Activated CD4-positive, alpha-beta T cell treated with anti-CD3 and anti-CD28 coated beads, Interleukin-2, amount 10 ng/mL, durations not matched to agents 7 days and 5 days (primary cell): ENCODE data around the gene FBL. TPM values are rescaled to one million over a fixed set of nuclear protein-coding genes. Genes with fewer than 3 reads are reported as not detected.
A peak's percentile ranks its signal among the peaks of the same experiment; 100 is the strongest.
"Not testable (repeated sequence)": the region's sequence is repeated elsewhere in the genome, so short reads cannot be mapped to it uniquely, and the experiment has no call there.

Source experiments
- CTCF ChIA-PET: fragments of 350-600 bp; sonication (Branson Sonifier 250); formaldehyde crosslinking; loops from one replicate; lab custom pipeline; 2021; ENCODE audit warnings: antibody characterized with exemption; lab: Charles Lee
- POLR2A ChIA-PET: fragments of 350-600 bp; sonication (Branson Sonifier 250); formaldehyde crosslinking; loops from one replicate; lab custom pipeline; 2021; ENCODE audit warnings: antibody characterized with exemption; lab: Charles Lee
- DNase-seq: peaks from one replicate; pipeline ENCODE4 v3.0.0-alpha.2; 2020
- H3K27ac Mint-ChIP-seq: one replicate; pipeline ENCODE4 v1.8.0; 2021; ENCODE audit warnings: mild to moderate bottlenecking, moderate library complexity, mixed read lengths
- H3K27me3 Mint-ChIP-seq: one replicate; pipeline ENCODE4 v1.8.0; 2021; ENCODE audit warnings: mixed read lengths
- H3K36me3 Mint-ChIP-seq: one replicate; pipeline ENCODE4 v1.8.0; 2021; ENCODE audit warnings: low read depth, mixed read lengths
- H3K4me1 Mint-ChIP-seq: one replicate; pipeline ENCODE4 v1.8.0; 2021; ENCODE audit warnings: mixed read lengths
- H3K4me3 Mint-ChIP-seq: one replicate; pipeline ENCODE4 v1.8.0; 2021; ENCODE audit warnings: mild to moderate bottlenecking, moderate library complexity, mixed read lengths
- H3K9me3 Mint-ChIP-seq: one replicate; pipeline ENCODE4 v1.8.0; 2021; ENCODE audit warnings: mixed read lengths
- total RNA-seq, 2 experiments: library from RNA; stranded (reverse); gene quantifications; one replicate each; pipeline ENCODE4 v1.2.3, GENCODE V29; 2021

FBL gene
- total RNA-seq, 2 experiments from 2014 or later = 330 to 377 TPM

- POLR2A ChIA-PET, H3K27ac Mint-ChIP-seq, H3K4me1 Mint-ChIP-seq, CTCF ChIA-PET, DNase-seq, H3K27me3 Mint-ChIP-seq, H3K9me3 Mint-ChIP-seq, H3K36me3 Mint-ChIP-seq, H3K4me3 Mint-ChIP-seq: not testable (repeated sequence)
These were observed 38.5 kb upstream of the FBL start for GRCh38 chr19:39884721-39885120.

- H3K27ac Mint-ChIP-seq, H3K9me3 Mint-ChIP-seq, POLR2A ChIA-PET, DNase-seq, H3K36me3 Mint-ChIP-seq, H3K27me3 Mint-ChIP-seq, H3K4me1 Mint-ChIP-seq, H3K4me3 Mint-ChIP-seq, CTCF ChIA-PET: not testable (repeated sequence)
These were observed 36.5 kb upstream of the FBL start for GRCh38 chr19:39882645-39883044.

DNA sequence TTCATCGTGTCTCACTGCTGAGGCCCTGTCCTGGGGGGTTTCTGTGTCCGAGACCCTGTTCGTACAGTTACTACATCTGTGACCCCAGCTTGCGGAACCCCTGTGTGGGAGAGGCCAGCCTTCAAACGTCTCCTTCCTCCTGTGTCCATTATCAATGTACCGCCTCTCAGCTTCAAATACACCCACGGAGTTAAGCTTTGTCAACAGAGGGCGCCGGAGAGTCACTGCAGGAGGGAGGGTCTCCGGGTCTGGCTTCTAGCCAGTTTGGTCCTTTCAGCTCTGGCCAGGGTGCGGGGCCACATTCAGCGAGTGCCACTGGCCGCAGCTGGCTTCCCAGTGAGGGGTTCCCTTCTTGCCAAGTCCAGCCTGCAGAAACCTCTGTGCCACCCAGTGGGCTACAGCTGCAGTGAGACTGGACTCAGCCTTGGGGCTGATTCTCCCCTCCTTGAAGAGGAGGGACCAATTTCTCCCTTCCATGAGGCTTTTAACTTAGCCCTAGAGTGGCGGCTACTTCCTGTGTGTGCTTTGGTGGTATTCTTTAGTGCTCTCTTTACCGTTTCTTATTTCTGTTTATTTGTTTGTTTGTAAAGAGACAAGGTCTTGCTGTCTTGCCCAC is 35.4 kb upstream of the FBL start:
- peak overlapping the region; percentile 14 for H3K27ac Mint-ChIP-seq
- H3K36me3 Mint-ChIP-seq, H3K4me1 Mint-ChIP-seq, CTCF ChIA-PET, H3K9me3 Mint-ChIP-seq, POLR2A ChIA-PET, H3K27me3 Mint-ChIP-seq, H3K4me3 Mint-ChIP-seq: not testable (repeated sequence)
- peak; percentile 52 for DNase-seq

GRCh38 chr19:39880241-39880640 is 34.1 kb upstream of the FBL start:
- H3K27ac Mint-ChIP-seq, POLR2A ChIA-PET, DNase-seq, H3K27me3 Mint-ChIP-seq, H3K4me1 Mint-ChIP-seq, H3K9me3 Mint-ChIP-seq, H3K36me3 Mint-ChIP-seq, CTCF ChIA-PET, H3K4me3 Mint-ChIP-seq: not testable (repeated sequence)

GRCh38 chr19:39879796-39880195 is 33.6 kb upstream of the FBL start:
- CTCF ChIA-PET, H3K4me1 Mint-ChIP-seq, H3K36me3 Mint-ChIP-seq, H3K27ac Mint-ChIP-seq, H3K9me3 Mint-ChIP-seq, POLR2A ChIA-PET, H3K27me3 Mint-ChIP-seq, DNase-seq, H3K4me3 Mint-ChIP-seq: not testable (repeated sequence)

DNA sequence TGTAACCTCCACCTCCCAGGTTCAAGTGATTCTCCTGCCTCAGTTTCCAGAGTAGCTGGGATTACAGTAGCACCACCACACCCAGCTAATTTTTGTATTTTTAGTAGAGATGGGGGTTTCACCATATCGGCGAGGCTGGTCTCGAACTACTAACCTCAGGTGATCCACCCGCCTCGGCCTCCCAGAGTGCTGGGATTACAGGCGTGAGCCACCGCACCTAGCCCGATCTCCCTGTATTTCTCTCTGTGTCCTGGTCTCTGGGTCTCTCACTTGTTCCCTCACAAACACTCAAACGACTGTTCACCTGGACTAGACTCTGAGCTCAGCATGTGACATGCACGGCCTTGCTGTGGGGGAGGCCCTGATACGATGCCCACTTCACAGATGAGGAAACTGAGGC is 32.7 kb upstream of the FBL start:
- peak overlapping the region; percentile 1 for H3K27ac Mint-ChIP-seq
- POLR2A ChIA-PET, H3K36me3 Mint-ChIP-seq, H3K27me3 Mint-ChIP-seq, H3K4me1 Mint-ChIP-seq, DNase-seq, H3K9me3 Mint-ChIP-seq, H3K4me3 Mint-ChIP-seq: not testable (repeated sequence)
- CTCF ChIA-PET = interaction anchor here (0.6 kb wide), 1 partner anchor 456 kb away, joined by 3 read pairs; no protein-coding TSS in a partner anchor

GRCh38 chr19:39878398-39878797 is 32.2 kb upstream of the FBL start:
- H3K4me1 Mint-ChIP-seq = peaks cover 2% of the 10 kb centered on the region
- ChIA-PET CTCF (no interaction called here), POLR2A (no interaction called here)
- H3K27ac Mint-ChIP-seq = no peak overlapping the region
- no peaks in the 10 kb centered on the region for H3K27me3 Mint-ChIP-seq
- no peak overlapping the region for H3K4me3 Mint-ChIP-seq
- DNase-seq = no peak
- H3K9me3 Mint-ChIP-seq = no peaks in the 10 kb centered on the region
- H3K36me3 Mint-ChIP-seq = no peaks in the 10 kb centered on the region

- H3K27ac Mint-ChIP-seq, H3K27me3 Mint-ChIP-seq, H3K36me3 Mint-ChIP-seq, POLR2A ChIA-PET, CTCF ChIA-PET, H3K4me3 Mint-ChIP-seq, DNase-seq, H3K9me3 Mint-ChIP-seq, H3K4me1 Mint-ChIP-seq: not testable (repeated sequence)
These were observed 31.8 kb upstream of the FBL start for GRCh38 chr19:39877982-39878381.

DNA sequence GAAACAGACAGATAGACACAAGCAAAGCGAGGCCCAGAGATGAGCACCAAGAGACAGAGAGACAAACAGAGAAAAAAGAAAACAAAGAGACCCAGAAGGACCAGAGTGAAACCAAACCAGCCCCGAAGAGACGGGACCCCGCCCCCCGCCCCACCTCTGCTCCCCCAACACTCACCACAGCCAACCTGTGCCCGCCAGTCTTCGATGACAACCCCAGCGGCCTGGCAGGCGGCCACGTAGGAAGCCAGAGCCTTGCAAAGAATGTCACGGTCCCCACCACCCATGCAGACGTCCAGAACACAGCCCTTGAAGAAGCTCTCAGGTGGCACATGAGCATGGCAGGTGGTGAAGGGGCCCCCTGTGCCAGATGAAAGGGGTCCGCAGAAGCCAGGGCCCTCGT is 31.3 kb upstream of the FBL start:
- H3K27me3 Mint-ChIP-seq = not testable (repeated sequence)

DNA sequence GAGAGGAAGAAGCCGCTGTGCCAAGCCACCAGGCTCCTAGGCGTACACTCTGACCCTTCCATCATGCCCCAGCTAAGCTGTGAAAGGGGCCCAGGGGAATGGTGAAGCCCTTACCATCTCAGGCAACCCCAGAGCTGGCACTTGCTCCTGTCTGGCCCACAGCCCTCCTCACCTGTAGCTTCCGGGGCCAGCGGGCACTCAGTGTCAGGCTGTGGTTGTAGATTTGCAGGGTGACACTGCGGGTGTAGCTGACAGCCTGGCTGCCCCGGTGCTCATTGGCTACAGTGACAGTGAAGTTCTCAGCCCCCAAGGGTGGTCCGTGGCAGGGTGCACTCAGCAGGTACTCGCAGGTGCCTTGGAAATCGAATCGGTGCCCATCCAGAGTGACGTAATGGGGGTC is 30.3 kb upstream of the FBL start:
- H3K4me1 Mint-ChIP-seq, H3K9me3 Mint-ChIP-seq, H3K4me3 Mint-ChIP-seq, CTCF ChIA-PET, H3K36me3 Mint-ChIP-seq, H3K27me3 Mint-ChIP-seq, POLR2A ChIA-PET, H3K27ac Mint-ChIP-seq, DNase-seq: not testable (repeated sequence)

More for the DNA sequence above, 31.3 kb upstream of the FBL start:
- CTCF ChIA-PET, H3K27ac Mint-ChIP-seq, H3K4me3 Mint-ChIP-seq, H3K36me3 Mint-ChIP-seq, DNase-seq, H3K4me1 Mint-ChIP-seq, POLR2A ChIA-PET, H3K9me3 Mint-ChIP-seq: not testable (repeated sequence)

DNA sequence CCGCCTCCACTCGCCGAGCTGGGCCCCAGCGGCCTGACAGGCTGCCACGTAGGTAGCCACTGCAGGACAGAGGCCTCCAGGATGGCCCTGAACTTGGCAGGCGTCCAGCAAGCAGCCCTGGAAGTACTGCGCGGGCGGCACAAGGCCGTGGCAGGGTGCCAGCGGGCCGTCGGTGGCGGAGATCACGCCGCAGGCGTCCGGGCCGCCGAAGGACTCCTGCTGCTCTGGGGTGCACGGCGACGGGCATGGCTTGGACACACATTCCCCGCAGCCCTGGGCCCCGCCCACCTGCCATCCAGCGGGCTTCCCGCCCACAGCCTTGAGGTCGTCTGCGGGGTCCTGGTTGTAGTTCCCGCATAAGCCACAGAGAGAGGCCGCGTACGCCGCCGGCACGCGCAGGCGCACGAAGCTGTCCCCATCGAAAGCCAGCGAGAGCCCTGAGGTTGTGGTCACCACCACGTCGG is 29.3 kb upstream of the FBL start:
- H3K4me3 Mint-ChIP-seq, H3K27me3 Mint-ChIP-seq, H3K4me1 Mint-ChIP-seq, DNase-seq, CTCF ChIA-PET, H3K36me3 Mint-ChIP-seq, POLR2A ChIA-PET, H3K27ac Mint-ChIP-seq, H3K9me3 Mint-ChIP-seq: not testable (repeated sequence)

DNA sequence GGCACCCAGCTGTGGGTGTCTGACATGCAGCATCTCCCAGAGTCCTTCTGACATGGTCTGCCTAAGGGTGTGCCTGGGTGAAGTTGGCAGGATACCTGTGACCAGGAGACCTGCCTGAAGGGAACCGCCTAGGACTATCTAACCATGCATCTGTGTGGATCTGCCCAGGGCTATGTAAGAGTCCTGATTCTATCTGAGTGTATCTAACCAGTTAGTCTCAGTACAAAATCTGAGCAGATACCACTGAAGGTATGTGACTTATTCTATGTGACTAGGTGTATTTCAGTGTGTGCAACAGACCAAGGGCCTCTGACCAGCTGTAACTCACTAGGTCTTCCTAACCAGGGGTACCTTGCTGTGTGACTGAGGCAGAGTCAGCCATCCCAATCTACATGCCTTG is 28.2 kb upstream of the FBL start:
- H3K9me3 Mint-ChIP-seq = no peaks in the 10 kb centered on the region
- H3K36me3 Mint-ChIP-seq = no peaks in the 10 kb centered on the region
- ChIA-PET CTCF (no interaction called here), POLR2A (no interaction called here)
- no peak overlapping the region for H3K27ac Mint-ChIP-seq
- H3K27me3 Mint-ChIP-seq = no peaks in the 10 kb centered on the region
- no peak overlapping the region for H3K4me3 Mint-ChIP-seq
- no peak for DNase-seq
- no peaks in the 10 kb centered on the region for H3K4me1 Mint-ChIP-seq

GRCh38 chr19:39873385-39873784 is 27.2 kb upstream of the FBL start:
- Mint-ChIP-seq H3K4me1 (no peaks in the 10 kb centered on the region), H3K27me3 (no peaks in the 10 kb centered on the region), H3K36me3 (no peaks in the 10 kb centered on the region), H3K27ac (no peak overlapping the region), H3K4me3 (no peak overlapping the region), H3K9me3 (no peaks in the 10 kb centered on the region)
- ChIA-PET POLR2A (no interaction called here), CTCF (no interaction called here)
- DNase-seq = no peak
